Measurements from ENCODE around the gene MGMT. TPM values are rescaled to one million over a fixed set of nuclear protein-coding genes. Genes with fewer than 3 reads are reported as not detected.

The MGMT gene
- total and polyA plus RNA-seq, 2 experiments from 2014 or later, result 19.3 to 21.9 TPM

DNA sequence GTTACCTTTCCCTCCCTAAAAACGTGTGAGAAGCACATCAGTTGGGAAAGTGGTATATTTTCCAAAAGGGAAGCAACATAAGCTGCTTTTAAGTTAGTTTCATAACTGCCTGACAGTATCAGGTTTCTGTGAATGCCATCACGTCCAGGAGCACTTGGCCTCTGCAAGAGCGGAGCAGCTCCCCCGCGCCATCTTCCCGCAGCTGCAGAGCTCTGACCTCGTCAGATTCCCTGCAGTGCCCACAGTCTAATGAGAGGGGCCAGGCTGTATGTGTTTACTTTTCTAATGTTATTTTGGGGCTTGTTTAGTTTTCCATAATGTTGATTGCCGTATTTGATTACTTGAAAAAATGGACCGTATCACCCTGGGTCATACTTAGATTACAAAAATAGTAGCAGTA, 74.2 kb downstream of the MGMT start:
- H3K9me2 ChIP-seq (ENCODE audit: insufficient read depth), result no peaks in the 10 kb centered on the region
- H3K27ac ChIP-seq (ENCODE audit: low read depth), result no peak overlapping the region
- H3K4me3 Mint-ChIP-seq, result no peak overlapping the region
- no peaks in the 10 kb centered on the region for H3K36me3 ChIP-seq (ENCODE audit: insufficient read depth)
- H3K9me3 Mint-ChIP-seq, result no peaks in the 10 kb centered on the region; the same call in 2 of the 3 replicates
- H2AFZ ChIP-seq, result no peak overlapping the region
- no peaks in the 10 kb centered on the region for H3K79me2 ChIP-seq (replicated peaks; ENCODE audit: insufficient read depth)
- DNase-seq (ENCODE audit: low spot score) (no peak), ATAC-seq (no peak)
- H4K20me1 ChIP-seq (replicated peaks; ENCODE audit: insufficient read depth), result no peaks in the 10 kb centered on the region
- H3K27me3 Mint-ChIP-seq (ENCODE audit: insufficient read depth, low read depth, poor library complexity), result peaks cover 3% of the 10 kb centered on the region
- no peak overlapping the region for H3K27ac Mint-ChIP-seq
- no peaks in the 10 kb centered on the region for H3K27me3 ChIP-seq (ENCODE audit: insufficient read depth)
- no peak for TF ChIP-seq JUNB (IDR thresholded peaks at IDR 0.05; ENCODE audit: unreplicated experiment)
- TF ChIP-seq, protein P1, sequence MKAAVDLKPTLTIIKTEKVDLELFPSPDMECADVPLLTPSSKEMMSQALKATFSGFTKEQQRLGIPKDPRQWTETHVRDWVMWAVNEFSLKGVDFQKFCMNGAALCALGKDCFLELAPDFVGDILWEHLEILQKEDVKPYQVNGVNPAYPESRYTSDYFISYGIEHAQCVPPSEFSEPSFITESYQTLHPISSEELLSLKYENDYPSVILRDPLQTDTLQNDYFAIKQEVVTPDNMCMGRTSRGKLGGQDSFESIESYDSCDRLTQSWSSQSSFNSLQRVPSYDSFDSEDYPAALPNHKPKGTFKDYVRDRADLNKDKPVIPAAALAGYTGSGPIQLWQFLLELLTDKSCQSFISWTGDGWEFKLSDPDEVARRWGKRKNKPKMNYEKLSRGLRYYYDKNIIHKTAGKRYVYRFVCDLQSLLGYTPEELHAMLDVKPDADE (IDR thresholded peaks at IDR 0.05), result no peak
- TF ChIP-seq ZNF114 (CRISPR knock-in tag; IDR thresholded peaks at IDR 0.05), result no peak
- no peak for TF ChIP-seq ZNF331 (CRISPR knock-in tag; IDR thresholded peaks at IDR 0.05; ENCODE audit: low read depth)
- H3K4me3 ChIP-seq, result no peak overlapping the region
- H3K36me3 Mint-ChIP-seq (ENCODE audit: low read depth), result peaks cover 10% of the 10 kb centered on the region; the same call in 1 of the 3 replicates
- H3F3A ChIP-seq (replicated peaks; ENCODE audit: low read depth), result no peaks in the 10 kb centered on the region
- no peak overlapping the region for H3K4me2 ChIP-seq
- no peaks in the 10 kb centered on the region for H3K4me1 ChIP-seq (ENCODE audit: insufficient read depth)
- peaks cover 9% of the 10 kb centered on the region; the same call in 2 of the 3 replicates for H3K4me1 Mint-ChIP-seq

DNA sequence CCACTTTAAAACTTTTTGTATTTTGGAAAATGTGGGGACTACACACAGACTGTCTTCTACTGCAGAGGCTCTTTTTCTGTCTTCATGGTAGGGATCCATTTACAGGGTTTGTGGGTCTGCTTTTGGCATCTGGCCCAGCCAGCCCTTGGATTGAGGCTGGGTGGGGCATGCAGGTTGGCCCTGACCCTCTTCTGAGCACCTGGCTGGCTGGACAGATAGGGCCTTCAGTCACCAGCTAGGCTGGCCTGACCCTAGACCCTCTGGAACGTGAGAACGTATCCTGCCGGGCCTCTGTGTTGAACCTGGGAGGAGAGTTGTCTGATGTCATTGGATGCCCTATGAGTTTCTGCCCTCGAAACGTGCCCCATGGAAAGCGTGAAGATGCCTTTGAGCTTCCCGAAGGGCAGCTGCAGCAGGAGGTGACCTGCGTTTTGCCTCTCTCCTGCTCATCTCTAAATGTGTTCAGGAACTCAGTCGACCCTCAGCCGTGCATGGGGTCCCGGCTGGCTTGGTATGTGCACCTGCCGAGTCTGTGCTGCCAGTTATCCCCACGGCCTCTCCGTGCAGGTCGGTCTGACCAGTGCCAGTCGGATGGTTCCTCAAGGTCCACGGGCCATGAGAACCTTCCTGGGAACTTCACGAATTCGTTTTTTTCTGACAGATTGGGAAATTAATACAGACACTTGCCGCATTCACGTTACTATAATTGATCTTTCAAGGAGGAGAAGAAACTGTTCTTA, 74.9 kb downstream of the MGMT start:
- DNase-seq (ENCODE audit: low spot score) (no peak), ATAC-seq (no peak)
- Mint-ChIP-seq H3K27me3 (ENCODE audit: insufficient read depth, low read depth, poor library complexity) (peaks cover 2% of the 10 kb centered on the region), H3K9me3 (no peaks in the 10 kb centered on the region; the same call in 2 of the 3 replicates), H3K4me1 (peaks cover 9% of the 10 kb centered on the region; the same call in 2 of the 3 replicates), H3K4me3 (no peak overlapping the region), H3K36me3 (ENCODE audit: low read depth) (peaks cover 10% of the 10 kb centered on the region; the same call in 1 of the 3 replicates), H3K27ac (no peak overlapping the region)
- Histone ChIP-seq H3F3A (replicated peaks; ENCODE audit: low read depth) (no peaks in the 10 kb centered on the region), H3K79me2 (replicated peaks; ENCODE audit: insufficient read depth) (no peaks in the 10 kb centered on the region), H3K36me3 (ENCODE audit: insufficient read depth) (no peaks in the 10 kb centered on the region), H3K27ac (ENCODE audit: low read depth) (no peak overlapping the region), H3K9me2 (ENCODE audit: insufficient read depth) (no peaks in the 10 kb centered on the region), H3K27me3 (ENCODE audit: insufficient read depth) (no peaks in the 10 kb centered on the region), H3K4me2 (no peak overlapping the region), H3K4me3 (no peak overlapping the region), H3K4me1 (ENCODE audit: insufficient read depth) (no peaks in the 10 kb centered on the region), H2AFZ (no peak overlapping the region), H4K20me1 (replicated peaks; ENCODE audit: insufficient read depth) (no peaks in the 10 kb centered on the region)
- TF ChIP-seq STAT1 (IDR thresholded peaks at IDR 0.05; ENCODE audit: unreplicated experiment) (no peak), EZH2 (IDR thresholded peaks at IDR 0.05; ENCODE audit: low read depth, unreplicated experiment) (no peak), JUNB (IDR thresholded peaks at IDR 0.05; ENCODE audit: unreplicated experiment) (no peak), CREB1 (CRISPR knock-in tag; IDR thresholded peaks at IDR 0.05; ENCODE audit: low read depth) (no peak), NANOG (IDR thresholded peaks at IDR 0.05; ENCODE audit: borderline replicate concordance) (no peak), ZNF114 (CRISPR knock-in tag; IDR thresholded peaks at IDR 0.05) (no peak), EZH2phosphoT487 (IDR thresholded peaks at IDR 0.05; ENCODE audit: unreplicated experiment) (no peak), ZNF331 (CRISPR knock-in tag; IDR thresholded peaks at IDR 0.05; ENCODE audit: low read depth) (no peak), POLR2AphosphoS5 (IDR thresholded peaks at IDR 0.05; ENCODE audit: low read depth) (no peak)
- TF ChIP-seq, protein P2, sequence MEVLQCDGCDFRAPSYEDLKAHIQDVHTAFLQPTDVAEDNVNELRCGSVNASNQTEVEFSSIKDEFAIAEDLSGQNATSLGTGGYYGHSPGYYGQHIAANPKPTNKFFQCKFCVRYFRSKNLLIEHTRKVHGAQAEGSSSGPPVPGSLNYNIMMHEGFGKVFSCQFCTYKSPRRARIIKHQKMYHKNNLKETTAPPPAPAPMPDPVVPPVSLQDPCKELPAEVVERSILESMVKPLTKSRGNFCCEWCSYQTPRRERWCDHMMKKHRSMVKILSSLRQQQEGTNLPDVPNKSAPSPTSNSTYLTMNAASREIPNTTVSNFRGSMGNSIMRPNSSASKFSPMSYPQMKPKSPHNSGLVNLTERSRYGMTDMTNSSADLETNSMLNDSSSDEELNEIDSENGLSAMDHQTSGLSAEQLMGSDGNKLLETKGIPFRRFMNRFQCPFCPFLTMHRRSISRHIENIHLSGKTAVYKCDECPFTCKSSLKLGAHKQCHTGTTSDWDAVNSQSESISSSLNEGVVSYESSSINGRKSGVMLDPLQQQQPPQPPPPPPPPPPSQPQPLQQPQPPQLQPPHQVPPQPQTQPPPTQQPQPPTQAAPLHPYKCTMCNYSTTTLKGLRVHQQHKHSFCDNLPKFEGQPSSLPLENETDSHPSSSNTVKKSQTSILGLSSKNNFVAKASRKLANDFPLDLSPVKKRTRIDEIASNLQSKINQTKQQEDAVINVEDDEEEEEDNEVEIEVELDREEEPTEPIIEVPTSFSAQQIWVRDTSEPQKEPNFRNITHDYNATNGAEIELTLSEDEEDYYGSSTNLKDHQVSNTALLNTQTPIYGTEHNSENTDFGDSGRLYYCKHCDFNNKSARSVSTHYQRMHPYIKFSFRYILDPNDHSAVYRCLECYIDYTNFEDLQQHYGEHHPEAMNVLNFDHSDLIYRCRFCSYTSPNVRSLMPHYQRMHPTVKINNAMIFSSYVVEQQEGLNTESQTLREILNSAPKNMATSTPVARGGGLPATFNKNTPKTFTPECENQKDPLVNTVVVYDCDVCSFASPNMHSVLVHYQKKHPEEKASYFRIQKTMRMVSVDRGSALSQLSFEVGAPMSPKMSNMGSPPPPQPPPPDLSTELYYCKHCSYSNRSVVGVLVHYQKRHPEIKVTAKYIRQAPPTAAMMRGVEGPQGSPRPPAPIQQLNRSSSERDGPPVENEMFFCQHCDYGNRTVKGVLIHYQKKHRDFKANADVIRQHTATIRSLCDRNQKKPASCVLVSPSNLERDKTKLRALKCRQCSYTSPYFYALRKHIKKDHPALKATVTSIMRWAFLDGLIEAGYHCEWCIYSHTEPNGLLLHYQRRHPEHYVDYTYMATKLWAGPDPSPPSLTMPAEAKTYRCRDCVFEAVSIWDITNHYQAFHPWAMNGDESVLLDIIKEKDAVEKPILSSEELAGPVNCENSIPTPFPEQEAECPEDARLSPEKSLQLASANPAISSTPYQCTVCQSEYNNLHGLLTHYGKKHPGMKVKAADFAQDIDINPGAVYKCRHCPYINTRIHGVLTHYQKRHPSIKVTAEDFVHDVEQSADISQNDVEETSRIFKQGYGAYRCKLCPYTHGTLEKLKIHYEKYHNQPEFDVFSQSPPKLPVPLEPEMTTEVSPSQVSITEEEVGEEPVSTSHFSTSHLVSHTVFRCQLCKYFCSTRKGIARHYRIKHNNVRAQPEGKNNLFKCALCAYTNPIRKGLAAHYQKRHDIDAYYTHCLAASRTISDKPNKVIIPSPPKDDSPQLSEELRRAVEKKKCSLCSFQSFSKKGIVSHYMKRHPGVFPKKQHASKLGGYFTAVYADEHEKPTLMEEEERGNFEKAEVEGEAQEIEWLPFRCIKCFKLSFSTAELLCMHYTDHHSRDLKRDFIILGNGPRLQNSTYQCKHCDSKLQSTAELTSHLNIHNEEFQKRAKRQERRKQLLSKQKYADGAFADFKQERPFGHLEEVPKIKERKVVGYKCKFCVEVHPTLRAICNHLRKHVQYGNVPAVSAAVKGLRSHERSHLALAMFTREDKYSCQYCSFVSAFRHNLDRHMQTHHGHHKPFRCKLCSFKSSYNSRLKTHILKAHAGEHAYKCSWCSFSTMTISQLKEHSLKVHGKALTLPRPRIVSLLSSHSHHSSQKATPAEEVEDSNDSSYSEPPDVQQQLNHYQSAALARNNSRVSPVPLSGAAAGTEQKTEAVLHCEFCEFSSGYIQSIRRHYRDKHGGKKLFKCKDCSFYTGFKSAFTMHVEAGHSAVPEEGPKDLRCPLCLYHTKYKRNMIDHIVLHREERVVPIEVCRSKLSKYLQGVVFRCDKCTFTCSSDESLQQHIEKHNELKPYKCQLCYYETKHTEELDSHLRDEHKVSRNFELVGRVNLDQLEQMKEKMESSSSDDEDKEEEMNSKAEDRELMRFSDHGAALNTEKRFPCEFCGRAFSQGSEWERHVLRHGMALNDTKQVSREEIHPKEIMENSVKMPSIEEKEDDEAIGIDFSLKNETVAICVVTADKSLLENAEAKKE (CRISPR knock-in tag; IDR thresholded peaks at IDR 0.05), result no peak
- TF ChIP-seq, protein P1 (IDR thresholded peaks at IDR 0.05), result no peak
